ENCODE data around the gene SIAH3. TPM values are rescaled to one million over a fixed set of nuclear protein-coding genes. Genes with fewer than 3 reads are reported as not detected.

SIAH3 gene
- total and polyA plus RNA-seq, 8 donors: 0.55 TPM; not detected in 7

DNA sequence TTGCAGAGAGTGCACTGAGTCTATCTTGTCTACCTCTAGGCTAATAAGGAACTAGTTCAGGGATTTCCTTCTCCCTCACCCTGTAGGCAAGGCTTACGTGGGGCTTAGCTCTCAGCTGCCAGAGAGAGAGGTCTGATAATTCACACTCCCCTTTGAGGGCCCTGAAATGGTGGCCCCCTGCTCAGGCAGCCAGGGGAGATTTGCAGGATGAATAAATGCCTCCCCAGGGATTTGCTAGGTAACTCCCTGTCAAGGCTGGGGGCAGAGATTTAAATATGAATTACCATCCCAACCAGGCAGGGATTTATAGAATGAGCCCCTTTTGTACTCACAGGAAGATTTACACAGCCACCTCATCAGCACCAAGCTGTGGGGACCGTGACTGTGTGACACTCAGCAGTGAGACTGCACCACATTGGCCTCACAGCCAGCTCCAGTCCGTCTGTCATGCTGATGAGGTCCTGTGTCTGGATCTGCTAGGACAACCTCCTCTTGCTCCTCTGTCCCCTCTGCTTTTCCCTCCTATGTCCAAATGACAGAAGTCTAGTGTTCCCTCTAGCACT, 76.1 kb downstream of the SIAH3 start:
- Histone ChIP-seq H3K27me3 (no peaks in the 10 kb centered on the region), H3K9me3 (no peaks in the 10 kb centered on the region), H3K36me3 (no peaks in the 10 kb centered on the region), H3K4me1 (no peaks in the 10 kb centered on the region), H3K27ac (no peak overlapping the region), H3K4me3 (no peak overlapping the region)
- intact Hi-C loops (cut with DNase I; ENCODE audit: low total_unique reads): no loop called here
- WGBS, 5 donors: 74 to 89% (median 79%) methylated on average over 3 of the region's 3 CpGs
- TF ChIP-seq POLR2AphosphoS5 (IDR thresholded peaks at IDR 0.05) (no peak), POLR2A (IDR thresholded peaks at IDR 0.05) (no peak), EP300 (IDR thresholded peaks at IDR 0.05) (no peak)
- TF ChIP-seq, protein P1, sequence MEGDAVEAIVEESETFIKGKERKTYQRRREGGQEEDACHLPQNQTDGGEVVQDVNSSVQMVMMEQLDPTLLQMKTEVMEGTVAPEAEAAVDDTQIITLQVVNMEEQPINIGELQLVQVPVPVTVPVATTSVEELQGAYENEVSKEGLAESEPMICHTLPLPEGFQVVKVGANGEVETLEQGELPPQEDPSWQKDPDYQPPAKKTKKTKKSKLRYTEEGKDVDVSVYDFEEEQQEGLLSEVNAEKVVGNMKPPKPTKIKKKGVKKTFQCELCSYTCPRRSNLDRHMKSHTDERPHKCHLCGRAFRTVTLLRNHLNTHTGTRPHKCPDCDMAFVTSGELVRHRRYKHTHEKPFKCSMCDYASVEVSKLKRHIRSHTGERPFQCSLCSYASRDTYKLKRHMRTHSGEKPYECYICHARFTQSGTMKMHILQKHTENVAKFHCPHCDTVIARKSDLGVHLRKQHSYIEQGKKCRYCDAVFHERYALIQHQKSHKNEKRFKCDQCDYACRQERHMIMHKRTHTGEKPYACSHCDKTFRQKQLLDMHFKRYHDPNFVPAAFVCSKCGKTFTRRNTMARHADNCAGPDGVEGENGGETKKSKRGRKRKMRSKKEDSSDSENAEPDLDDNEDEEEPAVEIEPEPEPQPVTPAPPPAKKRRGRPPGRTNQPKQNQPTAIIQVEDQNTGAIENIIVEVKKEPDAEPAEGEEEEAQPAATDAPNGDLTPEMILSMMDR (IDR thresholded peaks at IDR 0.05): no peak
- DNase-seq: no peak

DNA sequence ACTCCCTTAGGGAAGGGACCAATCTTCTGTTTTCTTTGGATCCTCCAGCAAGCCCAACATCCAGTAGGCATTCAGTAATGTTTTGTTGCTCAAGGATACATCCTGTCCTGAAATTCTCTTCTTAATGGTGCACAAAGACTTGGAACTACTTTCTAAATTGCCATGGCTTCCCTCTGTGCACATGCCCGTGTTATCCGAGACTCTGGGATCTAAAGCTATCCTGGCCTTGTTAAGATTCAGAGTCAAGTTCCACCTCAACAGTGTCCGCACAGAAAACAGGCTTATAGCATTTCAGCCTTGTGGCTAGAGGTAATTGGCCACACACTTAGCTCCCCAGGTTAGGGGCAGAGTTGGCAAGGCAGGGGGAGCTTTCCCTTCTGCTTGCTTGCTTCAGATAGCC, 77.6 kb downstream of the SIAH3 start:
- no peaks in the 10 kb centered on the region for H3K27me3 ChIP-seq
- 92 to 100% (median 95%) methylated on average over 2 to 3 of the region's 3 CpGs for WGBS, 5 donors
- no peak overlapping the region for H3K4me3 ChIP-seq
- H3K9me3 ChIP-seq: no peaks in the 10 kb centered on the region
- H3K36me3 ChIP-seq: no peaks in the 10 kb centered on the region
- TF ChIP-seq, protein P1 (IDR thresholded peaks at IDR 0.05): no peak
- TF ChIP-seq POLR2A (IDR thresholded peaks at IDR 0.05) (no peak), POLR2AphosphoS5 (IDR thresholded peaks at IDR 0.05) (no peak), EP300 (IDR thresholded peaks at IDR 0.05) (no peak)
- H3K27ac ChIP-seq: no peak overlapping the region
- DNase-seq: no peak
- H3K4me1 ChIP-seq: peaks cover 0 to 3% (median 0%) of the 10 kb centered on the region in 4 donors
- intact Hi-C loops (cut with DNase I; ENCODE audit: low total_unique reads): no loop called here

DNA sequence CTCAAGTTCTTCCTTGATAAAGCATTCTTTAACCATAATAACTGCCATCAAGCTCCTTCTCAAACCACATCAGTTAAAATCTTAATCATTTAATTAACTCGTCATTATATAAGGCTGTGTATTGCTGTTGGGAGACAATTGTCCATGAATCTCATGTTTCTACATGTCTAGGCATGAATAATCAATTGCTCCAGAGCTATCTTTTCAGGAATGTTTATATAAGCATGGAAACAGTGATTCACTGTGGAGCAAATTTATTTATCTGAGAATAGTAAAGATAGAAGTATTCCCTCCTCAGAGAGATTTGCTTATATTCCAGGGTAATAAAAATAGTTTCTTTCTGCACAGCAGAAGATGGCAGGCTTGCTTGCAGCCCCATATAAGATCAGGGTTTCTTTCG, 78.3 kb downstream of the SIAH3 start:
- TF ChIP-seq POLR2AphosphoS5 (IDR thresholded peaks at IDR 0.05) (no peak), EP300 (IDR thresholded peaks at IDR 0.05) (no peak), POLR2A (IDR thresholded peaks at IDR 0.05) (no peak)
- TF ChIP-seq, protein P1 (IDR thresholded peaks at IDR 0.05): no peak
- intact Hi-C loops (cut with DNase I; ENCODE audit: low total_unique reads): no loop called here
- WGBS, 5 donors: 76 to 89% (median 79%) methylated on average over 2 of the region's 2 CpGs

DNA sequence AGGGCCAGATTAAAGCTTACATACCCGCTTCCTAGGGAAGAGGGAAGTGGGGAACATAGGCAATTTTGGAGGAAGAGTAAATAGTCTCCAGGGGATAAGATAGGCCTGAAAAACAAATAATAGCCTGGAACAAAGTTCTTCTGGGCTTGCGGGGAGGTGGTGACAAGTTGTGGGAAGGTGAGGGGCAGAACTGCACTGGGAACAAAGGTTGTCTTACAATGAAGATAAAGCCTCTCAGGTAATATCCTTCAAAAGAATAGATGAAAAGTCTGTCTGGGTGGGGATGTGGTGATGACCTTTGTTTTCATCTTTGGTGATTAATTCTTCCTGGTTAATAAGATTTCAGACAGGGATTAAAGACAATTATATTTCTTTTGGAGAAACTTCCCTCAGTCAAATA, 80.7 kb downstream of the SIAH3 start:
- H3K27ac ChIP-seq: no peak overlapping the region
- no peak overlapping the region for H3K4me3 ChIP-seq
- DNase-seq: no peak
- 60 to 69% (median 65%) methylated on average over 2 of the region's 2 CpGs for WGBS, 5 donors
- no peaks in the 10 kb centered on the region for H3K9me3 ChIP-seq
- no peaks in the 10 kb centered on the region for H3K27me3 ChIP-seq
- H3K4me1 ChIP-seq: peaks cover 0 to 9% (median 0%) of the 10 kb centered on the region in 4 donors
- TF ChIP-seq EP300 (IDR thresholded peaks at IDR 0.05): no peak
- TF ChIP-seq POLR2AphosphoS5 (IDR thresholded peaks at IDR 0.05): no peak
- TF ChIP-seq, protein P1 (IDR thresholded peaks at IDR 0.05): no peak
- no peak for TF ChIP-seq POLR2A (IDR thresholded peaks at IDR 0.05)
- H3K36me3 ChIP-seq: no peaks in the 10 kb centered on the region
- intact Hi-C loops (cut with DNase I; ENCODE audit: low total_unique reads): no loop called here

More for the DNA sequence above, 78.3 kb downstream of the SIAH3 start:
- no peaks in the 10 kb centered on the region for H3K27me3 ChIP-seq
- H3K4me3 ChIP-seq: no peak overlapping the region
- no peaks in the 10 kb centered on the region for H3K36me3 ChIP-seq
- peaks cover 0 to 9% (median 0%) of the 10 kb centered on the region in 4 donors for H3K4me1 ChIP-seq
- no peak for DNase-seq
- no peaks in the 10 kb centered on the region for H3K9me3 ChIP-seq
- H3K27ac ChIP-seq: no peak overlapping the region
